Esophagus squamous epithelium (tissue), 5 donors: ENCODE data around the gene FLT1. TPM values are rescaled to one million over a fixed set of nuclear protein-coding genes. Genes with fewer than 3 reads are reported as not detected.

Experiments
- DNase-seq: peaks from one replicate; lab custom pipeline; 2025; lab: John Stamatoyannopoulos, UW
- H3K27ac ChIP-seq, 4 donors: fragments of 200-600 bp; sonication (generic); one replicate each; pipeline ENCODE4 v1.5.1; 2016 to 2019; ENCODE audit warnings: mild to moderate bottlenecking in 1 of 4
- H3K27me3 ChIP-seq, 4 donors: fragments of 200-600 bp; sonication (generic); 1 replicate in 3 of 4; 2 replicates in 1 of 4; pipeline versions ENCODE4 v1.5.1 to v1.6.0; 2017 to 2021; ENCODE audit warnings: antibody characterized with exemption in 1 of 4
- H3K36me3 ChIP-seq, 3 donors: fragments of 200-600 bp; sonication (generic); one replicate each; pipeline ENCODE4 v1.5.1; 2016 to 2019
- H3K4me1 ChIP-seq, 3 donors: fragments of 200-600 bp; sonication (generic); one replicate each; pipeline ENCODE4 v1.5.1; 2017 to 2019
- H3K4me3 ChIP-seq, 4 donors: fragments of 200-600 bp; sonication (generic); 1 replicate in 3 of 4; 2 replicates in 1 of 4; pipeline ENCODE4 v1.5.1; 2016 to 2019; ENCODE audit warnings: mild to moderate bottlenecking in 2 of 4, moderate library complexity in 1 of 4
- H3K9me3 ChIP-seq, 3 donors: fragments of 200-600 bp; sonication (generic); one replicate each; pipeline ENCODE4 v1.5.1; 2016 to 2019
- POLR2A ChIP-seq, 4 donors: fragments of 450-650 bp; IDR thresholded peaks; one replicate each; pipeline ENCODE4 v1.6.1; 2017; ENCODE audit warnings: antibody characterized with exemption in 4 of 4, mild to moderate bottlenecking in 4 of 4, moderate library complexity in 3 of 4
- WGBS, 2 donors: methylation state at CpG; one replicate each; pipeline ENCODE4 v1.1.5; 2018; 5-methylcytosine and 5-hydroxymethylcytosine counted together
- intact Hi-C: fragments of 100-400 bp; cut with DNase I; formaldehyde crosslinking; loops from one replicate; pipeline ENCODE4 v1.15.0; 2022
- total RNA-seq, 4 donors: library from RNA; depleted of rRNA; stranded (reverse); fragments of >200 nt; gene quantifications; one replicate each; pipeline ENCODE4 v1.1.0, GENCODE V29; 2016
- TF ChIP-seq, protein P1 (sequence below), 6 experiments: fragments of 450-650 bp in 4 of 6; fragments of 200-600 bp in 2 of 6; sonication (generic) in 2 of 6; IDR thresholded peaks; one replicate each; pipeline ENCODE4 v1.5.1; 2016 to 2019; ENCODE audit warnings: antibody characterized with exemption in 6 of 6, mild to moderate bottlenecking in 4 of 6, moderate library complexity in 4 of 6
- donor health status: DM: yes; HTN: yes; CAD: no.

Gene FLT1
- total RNA-seq, 4 donors from 2014 or later, result 2.1 to 16.4 (median 8.9) TPM

DNA sequence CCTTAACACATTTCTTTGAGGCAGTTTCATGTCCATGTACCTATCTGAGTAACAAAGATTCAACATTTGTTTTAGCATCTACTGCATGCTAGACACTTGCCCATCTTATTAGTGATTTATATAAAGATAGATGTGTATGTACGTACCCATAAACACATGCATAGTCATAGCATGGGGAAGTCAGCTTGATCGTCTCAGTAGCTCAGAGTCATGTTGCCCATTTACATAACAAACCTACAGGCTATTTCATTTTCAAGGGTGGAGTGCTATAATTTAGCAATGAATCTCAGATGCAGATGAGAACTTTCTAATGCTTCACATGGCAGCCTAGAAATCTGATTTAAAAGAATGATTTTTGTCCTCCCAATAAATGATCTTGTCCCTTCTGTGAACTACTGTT lies 23.5 kb downstream of the FLT1 start:
- no peaks in the 10 kb centered on the region for H3K9me3 ChIP-seq
- peaks cover 0 to 16% (median 0%) of the 10 kb centered on the region in 4 donors for H3K27me3 ChIP-seq
- TF ChIP-seq POLR2A (IDR thresholded peaks at IDR 0.05), result no peak
- TF ChIP-seq, protein P1, sequence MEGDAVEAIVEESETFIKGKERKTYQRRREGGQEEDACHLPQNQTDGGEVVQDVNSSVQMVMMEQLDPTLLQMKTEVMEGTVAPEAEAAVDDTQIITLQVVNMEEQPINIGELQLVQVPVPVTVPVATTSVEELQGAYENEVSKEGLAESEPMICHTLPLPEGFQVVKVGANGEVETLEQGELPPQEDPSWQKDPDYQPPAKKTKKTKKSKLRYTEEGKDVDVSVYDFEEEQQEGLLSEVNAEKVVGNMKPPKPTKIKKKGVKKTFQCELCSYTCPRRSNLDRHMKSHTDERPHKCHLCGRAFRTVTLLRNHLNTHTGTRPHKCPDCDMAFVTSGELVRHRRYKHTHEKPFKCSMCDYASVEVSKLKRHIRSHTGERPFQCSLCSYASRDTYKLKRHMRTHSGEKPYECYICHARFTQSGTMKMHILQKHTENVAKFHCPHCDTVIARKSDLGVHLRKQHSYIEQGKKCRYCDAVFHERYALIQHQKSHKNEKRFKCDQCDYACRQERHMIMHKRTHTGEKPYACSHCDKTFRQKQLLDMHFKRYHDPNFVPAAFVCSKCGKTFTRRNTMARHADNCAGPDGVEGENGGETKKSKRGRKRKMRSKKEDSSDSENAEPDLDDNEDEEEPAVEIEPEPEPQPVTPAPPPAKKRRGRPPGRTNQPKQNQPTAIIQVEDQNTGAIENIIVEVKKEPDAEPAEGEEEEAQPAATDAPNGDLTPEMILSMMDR (IDR thresholded peaks at IDR 0.05), result no peak
- WGBS, 2 donors, result 76 to 83% methylated on average over 2 of the region's 2 CpGs
- H3K36me3 ChIP-seq, result no peaks in the 10 kb centered on the region
- peaks cover 0 to 7% (median 7%) of the 10 kb centered on the region in 3 donors for H3K4me1 ChIP-seq
- H3K4me3 ChIP-seq, result no peak overlapping the region
- DNase-seq, result no peak
- H3K27ac ChIP-seq, result no peak overlapping the region
- intact Hi-C loops, result no loop called here

GRCh38 chr13:28470296-28470695 lies 24.6 kb downstream of the FLT1 start:
- Histone ChIP-seq H3K36me3 (no peaks in the 10 kb centered on the region), H3K27ac (no peak overlapping the region), H3K4me3 (no peak overlapping the region), H3K27me3 (peaks cover 0 to 16% (median 0%) of the 10 kb centered on the region in 4 donors), H3K9me3 (no peaks in the 10 kb centered on the region), H3K4me1 (no peaks in the 10 kb centered on the region)
- no peak for TF ChIP-seq POLR2A (IDR thresholded peaks at IDR 0.05)
- TF ChIP-seq, protein P1 (IDR thresholded peaks at IDR 0.05), result no peak
- DNase-seq, result no peak
- 66 to 91% methylated on average over 3 to 4 of the region's 4 CpGs for WGBS, 2 donors
- intact Hi-C loops, result no loop called here

DNA sequence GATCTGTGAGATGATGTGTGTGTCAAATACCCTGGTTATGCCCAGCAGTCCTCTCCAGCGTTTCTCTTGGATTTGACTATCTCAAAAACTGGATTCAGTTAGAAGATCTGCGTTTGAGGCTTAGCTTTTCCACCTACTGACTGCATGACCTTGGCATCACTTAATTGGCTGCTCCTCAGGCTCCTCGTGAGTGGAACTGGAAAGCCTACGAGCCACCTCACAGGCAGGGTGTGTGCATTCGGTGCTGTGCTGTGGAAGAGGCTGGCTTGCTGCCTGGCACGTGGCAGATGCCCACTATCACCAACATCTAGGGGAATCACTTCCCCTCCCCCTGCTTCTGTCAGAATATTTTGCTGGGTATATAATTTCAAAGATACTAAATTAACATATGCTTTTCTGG lies 25.6 kb downstream of the FLT1 start:
- WGBS, 2 donors, result 67% methylated on average over 6 of the region's 6 CpGs
- Histone ChIP-seq H3K9me3 (no peaks in the 10 kb centered on the region), H3K4me3 (no peak overlapping the region), H3K4me1 (no peaks in the 10 kb centered on the region), H3K27ac (no peak overlapping the region), H3K36me3 (no peaks in the 10 kb centered on the region), H3K27me3 (peaks cover 0 to 16% (median 0%) of the 10 kb centered on the region in 4 donors)
- intact Hi-C loops, result no loop called here
- no peak for DNase-seq
- TF ChIP-seq, protein P1 (IDR thresholded peaks at IDR 0.05), result no peak
- TF ChIP-seq POLR2A (IDR thresholded peaks at IDR 0.05), result no peak

- no peaks in the 10 kb centered on the region for H3K4me1 ChIP-seq
- H3K36me3 ChIP-seq, result no peaks in the 10 kb centered on the region
- no peak for TF ChIP-seq POLR2A (IDR thresholded peaks at IDR 0.05)
- TF ChIP-seq, protein P1 (IDR thresholded peaks at IDR 0.05), result no peak
- DNase-seq, result no peak
- H3K27me3 ChIP-seq, result peaks cover 0 to 16% (median 0%) of the 10 kb centered on the region in 4 donors
- H3K9me3 ChIP-seq, result no peaks in the 10 kb centered on the region
- H3K27ac ChIP-seq, result no peak overlapping the region
- H3K4me3 ChIP-seq, result no peak overlapping the region
- intact Hi-C loops, result no loop called here
- 60 to 69% methylated on average over 6 to 7 of the region's 7 CpGs for WGBS, 2 donors
Observed at GRCh38 chr13:28468023-28468915, 26.7 kb downstream of the FLT1 start.

GRCh38 chr13:28467034-28467433 lies 27.9 kb downstream of the FLT1 start:
- intact Hi-C loops, result no loop called here
- WGBS, 2 donors, result 58 to 61% methylated on average over 2 to 3 of the region's 3 CpGs
- no peak overlapping the region for H3K4me3 ChIP-seq
- no peaks in the 10 kb centered on the region for H3K4me1 ChIP-seq
- H3K36me3 ChIP-seq, result no peaks in the 10 kb centered on the region
- no peak for DNase-seq
- no peak overlapping the region for H3K27ac ChIP-seq
- H3K27me3 ChIP-seq, result peaks cover 0 to 21% (median 0%) of the 10 kb centered on the region in 4 donors
- no peak for TF ChIP-seq POLR2A (IDR thresholded peaks at IDR 0.05)
- TF ChIP-seq, protein P1 (IDR thresholded peaks at IDR 0.05), result no peak
- no peaks in the 10 kb centered on the region for H3K9me3 ChIP-seq
